LNCAP (cell line): ENCODE data around the gene DLST.

ENCODE experiments used
- CTCF ChIP-seq: fragments of 450-650 bp; IDR thresholded peaks from 2 replicates; pipeline ENCODE4 v1.5.1; 2017; ENCODE audit warnings: mild to moderate bottlenecking

DLST gene

GRCh38 chr14:74855021-74855420 lies 26.7 kb upstream of the DLST start:
- no peak for TF ChIP-seq CTCF

- no peak for TF ChIP-seq CTCF
These were observed 25.8 kb upstream of the DLST start for GRCh38 chr14:74855945-74856344.

GRCh38 chr14:74856366-74856765 lies 25.4 kb upstream of the DLST start:
- no peak for TF ChIP-seq CTCF

GRCh38 chr14:74858022-74858421 lies 23.7 kb upstream of the DLST start:
- no peak for TF ChIP-seq CTCF

DNA sequence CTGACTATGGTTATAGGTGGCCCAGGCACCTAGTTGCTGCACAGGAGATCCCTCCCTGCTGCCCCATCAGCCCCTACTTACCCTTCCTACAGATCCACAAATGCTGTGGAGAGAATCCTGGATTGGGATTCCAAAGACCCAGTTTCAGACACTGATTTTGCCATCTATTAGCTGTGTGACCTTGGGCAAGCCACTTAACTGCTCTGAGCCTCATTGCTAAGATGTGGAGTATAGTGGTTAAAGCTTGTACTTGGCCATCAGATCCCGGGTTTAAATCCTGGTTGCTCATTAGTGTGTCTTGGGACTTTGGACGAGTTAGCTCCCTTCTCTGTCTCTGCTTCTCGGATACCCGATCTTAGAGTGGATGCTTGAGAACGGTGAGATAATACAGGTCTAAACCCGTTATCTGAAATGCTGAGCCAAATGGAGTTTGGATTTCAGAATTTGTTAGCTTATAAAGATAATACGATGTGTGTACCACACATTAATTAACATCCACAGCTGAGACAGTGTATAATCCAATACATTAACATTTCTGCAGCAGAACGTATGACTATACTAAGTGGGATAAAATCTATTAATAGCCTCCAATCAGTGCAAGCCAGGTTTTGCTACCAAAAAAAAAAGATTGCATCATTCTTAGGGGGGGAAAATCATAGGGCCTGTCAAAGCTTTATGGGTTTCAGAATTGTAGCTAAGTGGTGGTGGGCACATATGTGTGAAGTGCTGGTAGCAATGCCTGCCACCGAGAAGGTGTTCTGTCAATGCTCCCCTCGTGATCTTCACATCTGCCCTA lies 21.8 kb upstream of the DLST start:
- TF ChIP-seq CTCF = no peak

DNA sequence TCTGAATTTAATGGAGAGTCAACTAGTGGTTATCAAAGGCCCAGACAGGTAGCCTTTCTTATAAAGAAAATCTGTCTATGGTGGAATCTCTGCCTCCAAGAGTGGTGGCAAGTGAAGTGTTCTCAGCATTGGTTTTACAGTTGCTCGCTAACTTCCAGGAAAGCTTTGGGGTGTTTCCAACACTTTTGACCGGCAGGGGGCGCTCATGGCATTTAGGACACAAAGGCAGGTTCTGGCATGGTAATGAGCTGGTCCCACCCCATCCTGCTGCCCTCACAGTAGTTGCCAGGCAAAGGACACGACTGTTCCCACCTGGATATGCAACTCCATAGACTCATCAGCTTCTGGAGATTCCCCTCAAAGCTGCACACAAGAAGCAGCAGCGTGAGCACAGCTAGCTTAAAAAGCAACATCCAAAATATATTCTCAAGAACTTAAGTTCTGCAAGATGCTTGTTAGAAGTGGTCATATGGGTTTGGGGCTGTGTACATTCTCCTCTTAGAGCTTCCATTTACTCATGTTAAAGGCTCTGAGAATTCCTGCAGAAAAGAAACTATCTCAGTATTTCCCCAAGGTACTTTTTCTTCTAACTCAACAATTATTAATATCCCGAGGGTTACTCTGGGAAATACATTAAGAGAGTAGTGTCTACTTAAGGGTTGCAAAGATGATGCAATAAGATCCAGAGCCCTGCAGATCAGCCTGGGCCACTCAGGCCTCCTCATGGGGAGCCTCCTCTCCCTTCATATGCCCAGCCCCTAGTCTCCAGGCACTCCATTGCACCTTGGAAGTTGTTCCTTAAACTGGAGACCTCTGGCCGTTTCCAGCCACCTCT lies 20.6 kb upstream of the DLST start:
- peak; percentile 84 for TF ChIP-seq CTCF

GRCh38 chr14:74861734-74862090 lies 20.0 kb upstream of the DLST start:
- TF ChIP-seq CTCF = no peak
